Activated CD4-positive, alpha-beta T cell treated with anti-CD3 and anti-CD28 coated beads, Interleukin-2, amount 50 U/mL, for 24 hours (primary cell): ENCODE data around the gene HERC2.

Experiments
- DNase-seq, 2 donors: peaks; one replicate each; pipeline ENCODE4 v3.0.0-alpha.2; 2020; ENCODE audit warnings: low read depth in 1 of 2, low spot score in 1 of 2

The HERC2 gene

GRCh38 chr15:28113394-28114113, 208.4 kb downstream of the HERC2 start:
- no peak for DNase-seq

GRCh38 chr15:28112962-28113361, 209.0 kb downstream of the HERC2 start:
- DNase-seq, result no peak

- DNase-seq, result no peak
Observed at GRCh38 chr15:28112101-28112760, 209.7 kb downstream of the HERC2 start.

- no peak for DNase-seq
Observed at GRCh38 chr15:28111543-28111942, 210.4 kb downstream of the HERC2 start.

- DNase-seq, result no peak
Observed at GRCh38 chr15:28110481-28110881, 211.5 kb downstream of the HERC2 start.

GRCh38 chr15:28109626-28110455, 212.1 kb downstream of the HERC2 start:
- no peak for DNase-seq

GRCh38 chr15:28107904-28108275, 214.1 kb downstream of the HERC2 start:
- DNase-seq, result no peak

- DNase-seq, result no peak
Observed at GRCh38 chr15:28107111-28107903, 214.7 kb downstream of the HERC2 start.

- DNase-seq, result no peak
Observed at GRCh38 chr15:28106294-28107110, 215.5 kb downstream of the HERC2 start.

GRCh38 chr15:28105793-28106192, 216.2 kb downstream of the HERC2 start:
- no peak for DNase-seq

GRCh38 chr15:28105224-28105791, 216.7 kb downstream of the HERC2 start:
- DNase-seq, result no peak

GRCh38 chr15:28104326-28104725, 217.7 kb downstream of the HERC2 start:
- no peak for DNase-seq

GRCh38 chr15:28103831-28104230, 218.1 kb downstream of the HERC2 start:
- DNase-seq, result no peak

- DNase-seq, result no peak
Observed at GRCh38 chr15:28101983-28102441, 220.0 kb downstream of the HERC2 start.

GRCh38 chr15:28101201-28101600, 220.8 kb downstream of the HERC2 start:
- DNase-seq, result no peak

- DNase-seq, result no peak
Observed at GRCh38 chr15:28100516-28101195, 221.3 kb downstream of the HERC2 start.

- no peak for DNase-seq
Observed at GRCh38 chr15:28099555-28100140, 222.3 kb downstream of the HERC2 start.

- peak in 1 of 2 donors; percentile 44 for DNase-seq
Observed at GRCh38 chr15:28098766-28099554, 223.0 kb downstream of the HERC2 start, which contains the start of gene OCA2. OCA2 (minus strand) TSS chr15:28099315; CDS start chr15:28081874, 17,441 bp downstream.
